ELR (cell line): ENCODE data around the gene CFL1.
A peak's percentile ranks its signal among the peaks of the same experiment; 100 is the strongest.
"Not testable (repeated sequence)": the region's sequence is repeated elsewhere in the genome, so short reads cannot be mapped to it uniquely, and the experiment has no call there.

Experiments used
- DNase-seq: peaks from one replicate; pipeline ENCODE4 v3.0.0-alpha.2; 2015; ENCODE audit warnings: low read depth

The CFL1 gene

GRCh38 chr11:65857853-65858680 lies at the start of gene CFL1:
TSS of gene CFL1 (minus strand) at chr11:65858180. CDS start at chr11:65858099, 81 bp downstream.
- DNase-seq, result peak; percentile 98

- DNase-seq, result peak; percentile 55
Observed at GRCh38 chr11:65906602-65907001, 48.6 kb upstream of the CFL1 start.

DNA sequence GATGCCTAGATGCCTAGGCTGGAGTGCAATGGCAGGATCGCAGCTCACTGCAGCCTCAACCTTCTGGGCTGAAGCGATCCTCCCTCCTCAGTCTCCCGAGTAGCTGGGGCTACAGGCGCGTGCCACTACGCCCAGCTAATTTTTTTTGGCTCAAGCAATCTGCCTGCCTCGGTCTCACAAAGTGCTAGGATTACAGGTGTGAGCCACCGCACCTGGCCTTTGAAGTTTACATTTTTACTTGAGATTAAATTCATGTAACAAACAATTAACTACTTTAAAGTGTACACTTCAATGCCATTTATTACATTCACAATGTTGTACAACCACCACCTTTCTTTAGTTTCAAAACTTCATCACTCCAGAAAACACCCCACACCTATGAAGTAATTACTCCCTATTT lies 45.7 kb upstream of the CFL1 start:
- DNase-seq, result no peak

DNA sequence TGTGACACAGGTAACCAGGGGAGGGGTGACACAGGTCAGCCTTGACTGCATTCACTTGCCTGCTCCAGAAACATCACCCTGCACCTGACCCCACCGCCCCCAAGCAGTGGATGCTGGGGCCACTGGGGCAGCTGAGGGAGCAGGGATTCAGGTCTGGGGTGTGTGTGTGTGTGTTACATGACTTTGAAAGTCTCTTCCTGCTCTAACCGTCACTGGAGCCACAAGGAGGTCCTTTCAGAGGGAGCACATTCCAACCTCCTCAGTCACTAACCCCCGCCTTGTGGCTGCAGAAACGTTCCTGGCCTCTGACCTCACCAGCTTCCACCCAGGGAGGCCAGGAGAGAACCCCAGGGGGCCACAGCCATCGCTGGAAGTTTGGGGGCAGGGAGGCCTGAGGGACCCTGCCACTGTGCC lies 45.1 kb upstream of the CFL1 start:
- peak; percentile 99 for DNase-seq

DNA sequence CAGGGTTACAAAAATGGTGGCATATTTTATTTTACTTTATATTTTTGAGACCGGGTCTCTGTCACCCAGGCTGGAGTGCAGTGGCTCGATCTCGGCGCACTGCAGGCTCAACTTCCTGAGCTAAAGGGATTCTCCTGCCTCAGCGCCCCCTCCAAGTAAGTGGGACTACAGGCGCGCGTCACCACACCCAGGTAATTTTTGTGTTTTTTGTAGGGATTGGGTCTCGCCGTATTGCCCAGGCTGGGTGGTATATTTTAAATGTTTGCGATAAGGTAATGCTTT lies 42.9 kb upstream of the CFL1 start:
- no peak for DNase-seq

GRCh38 chr11:65900125-65900898 lies 42.3 kb upstream of the CFL1 start, which contains the start of gene FOSL1:
TSS of gene FOSL1 (minus strand) at chr11:65900388. CDS start at chr11:65900339, 49 bp downstream.
- peak; percentile 98 for DNase-seq

DNA sequence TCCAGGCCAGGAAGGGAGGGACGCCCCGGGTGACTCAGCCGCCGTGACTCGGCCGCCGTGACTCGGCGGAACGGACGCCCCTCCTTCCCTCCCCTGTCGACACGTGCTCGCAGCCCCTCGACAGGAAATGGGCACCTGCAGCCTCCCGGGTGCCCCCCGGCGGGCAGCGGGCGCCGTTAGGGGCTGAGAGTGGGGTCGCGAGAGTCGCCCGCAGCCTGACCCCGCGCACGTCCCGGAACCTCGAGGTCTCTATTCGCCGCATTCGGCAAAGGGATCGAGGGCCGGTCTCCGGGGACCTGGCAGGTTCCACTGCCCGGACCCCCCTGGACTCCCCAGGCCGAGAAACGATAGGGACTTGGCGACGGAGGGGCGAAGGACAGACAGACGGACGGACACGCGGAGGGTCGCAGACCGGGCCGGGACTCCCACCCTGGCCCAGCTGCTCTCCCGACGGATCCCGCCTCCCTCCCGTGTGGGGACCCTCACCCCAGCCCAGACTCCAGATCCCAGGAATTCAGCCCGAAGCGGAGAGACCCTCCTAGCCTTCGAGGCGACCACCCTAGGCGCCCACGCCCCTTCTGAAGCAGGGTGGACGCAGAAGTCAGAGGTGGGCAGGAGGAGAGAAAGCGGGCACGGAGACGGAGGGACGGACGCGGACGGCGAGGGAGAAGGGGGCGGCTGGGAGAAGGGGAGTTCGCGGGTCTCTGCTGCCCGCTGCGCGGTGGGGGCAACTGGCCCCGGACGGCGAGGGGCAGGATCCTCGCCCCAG lies 41.6 kb upstream of the CFL1 start:
- peak; percentile 91 for DNase-seq

DNA sequence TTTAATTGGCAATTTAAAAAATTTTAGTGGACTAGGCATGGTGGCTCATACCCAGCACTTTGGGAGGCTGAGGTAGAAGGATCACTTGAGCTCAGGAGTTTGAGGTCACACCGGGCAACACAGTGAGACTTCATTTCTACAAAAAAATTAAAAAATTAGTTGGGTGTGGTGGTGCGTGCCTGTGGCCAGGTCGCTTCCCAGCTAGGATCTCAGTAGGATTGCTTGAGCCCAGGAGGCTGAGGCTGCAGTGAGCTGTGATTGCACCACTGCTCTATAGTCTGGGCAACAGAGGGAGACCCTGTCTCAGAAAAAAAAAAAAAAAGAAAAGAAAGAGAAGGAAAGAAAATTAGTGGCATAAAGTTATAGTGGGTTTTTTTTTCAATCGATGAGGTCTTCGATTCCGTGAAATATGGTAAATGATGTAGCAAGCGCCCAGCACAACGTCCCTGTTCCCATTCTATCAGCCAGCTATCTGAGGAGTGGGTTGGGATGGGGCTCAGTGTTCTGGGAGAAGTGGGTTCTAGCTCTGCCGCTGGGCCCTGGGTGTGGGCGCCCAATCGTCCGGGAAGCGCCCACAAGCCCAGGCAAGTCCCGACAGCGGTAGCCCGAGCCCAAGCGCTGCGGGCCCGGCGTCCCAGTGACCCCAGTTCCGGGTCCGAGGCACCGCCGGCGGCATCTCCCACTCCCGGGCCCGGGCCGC lies 40.8 kb upstream of the CFL1 start:
- DNase-seq, result no peak

DNA sequence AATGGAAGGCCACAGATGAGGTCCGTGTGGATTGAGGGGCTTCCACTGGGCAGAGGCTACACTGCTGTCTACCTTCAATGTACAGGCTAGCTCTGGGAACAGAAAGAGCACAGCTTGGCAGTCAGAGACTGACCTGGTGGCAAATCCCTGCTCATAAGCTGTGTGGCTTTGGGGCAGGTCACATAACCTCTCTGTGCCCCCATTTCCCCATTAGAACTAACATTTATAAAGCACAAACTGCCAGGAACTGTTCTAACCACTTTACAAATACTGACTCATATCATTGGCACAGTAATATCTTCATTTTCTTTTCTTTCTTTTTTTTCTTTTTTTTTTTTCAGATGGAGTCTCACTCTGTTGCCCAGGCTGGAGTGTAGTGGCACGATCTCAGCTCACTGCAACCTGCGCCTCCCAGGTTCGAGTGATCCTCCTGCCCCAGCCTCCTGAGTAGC lies 39.1 kb upstream of the CFL1 start:
- peak; percentile 39 for DNase-seq

DNA sequence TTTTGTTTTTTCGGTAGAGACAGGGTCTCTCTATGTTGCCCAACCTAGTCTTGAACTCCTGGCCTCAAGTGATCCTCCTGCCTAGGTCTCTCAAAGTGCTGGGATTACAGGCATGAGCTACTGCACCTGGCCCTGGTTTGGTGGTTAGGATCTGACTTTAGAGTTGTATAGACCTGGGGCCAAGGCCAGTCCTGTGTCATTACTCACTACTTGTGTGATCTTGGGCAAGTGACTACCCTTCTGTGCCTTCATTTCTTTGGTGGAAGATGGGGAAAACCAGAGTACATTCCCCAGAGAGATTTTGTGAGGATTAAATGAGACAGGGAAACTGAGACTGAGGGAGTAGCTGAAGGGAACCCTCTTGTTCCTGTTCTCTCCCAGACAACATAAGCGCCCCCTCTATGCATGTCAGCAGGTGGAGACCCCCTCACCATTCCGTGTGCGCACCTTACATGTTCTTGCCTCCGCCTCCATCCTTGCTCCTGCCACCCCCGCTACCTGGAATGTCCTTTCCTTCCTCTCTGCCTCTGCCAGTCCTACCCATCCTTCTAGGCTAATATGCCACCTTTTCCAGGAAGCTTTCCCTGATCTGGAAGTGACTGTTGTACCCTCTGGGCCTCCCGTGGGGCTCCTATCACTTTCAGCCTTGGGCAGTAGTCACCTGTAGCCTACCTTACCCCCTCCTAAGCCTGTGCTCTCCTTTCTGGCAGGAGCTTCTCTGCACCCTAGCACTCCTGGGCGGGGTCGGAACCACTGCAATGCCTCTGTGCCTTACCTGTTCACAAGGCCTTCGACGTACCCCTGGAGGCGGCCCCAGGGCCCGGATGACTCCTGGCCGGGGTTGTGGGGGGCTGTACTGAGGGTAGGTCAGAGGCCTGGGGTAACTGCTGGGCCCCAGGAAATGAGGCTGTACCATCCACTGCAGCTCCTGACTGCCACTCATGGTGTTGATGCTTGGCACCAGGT lies 38.3 kb upstream of the CFL1 start:
- DNase-seq, result peak; percentile 66

GRCh38 chr11:65895482-65895981 lies 37.6 kb upstream of the CFL1 start:
- peak; percentile 64 for DNase-seq

GRCh38 chr11:65894034-65894591 lies 36.1 kb upstream of the CFL1 start:
- peak; percentile 62 for DNase-seq

DNA sequence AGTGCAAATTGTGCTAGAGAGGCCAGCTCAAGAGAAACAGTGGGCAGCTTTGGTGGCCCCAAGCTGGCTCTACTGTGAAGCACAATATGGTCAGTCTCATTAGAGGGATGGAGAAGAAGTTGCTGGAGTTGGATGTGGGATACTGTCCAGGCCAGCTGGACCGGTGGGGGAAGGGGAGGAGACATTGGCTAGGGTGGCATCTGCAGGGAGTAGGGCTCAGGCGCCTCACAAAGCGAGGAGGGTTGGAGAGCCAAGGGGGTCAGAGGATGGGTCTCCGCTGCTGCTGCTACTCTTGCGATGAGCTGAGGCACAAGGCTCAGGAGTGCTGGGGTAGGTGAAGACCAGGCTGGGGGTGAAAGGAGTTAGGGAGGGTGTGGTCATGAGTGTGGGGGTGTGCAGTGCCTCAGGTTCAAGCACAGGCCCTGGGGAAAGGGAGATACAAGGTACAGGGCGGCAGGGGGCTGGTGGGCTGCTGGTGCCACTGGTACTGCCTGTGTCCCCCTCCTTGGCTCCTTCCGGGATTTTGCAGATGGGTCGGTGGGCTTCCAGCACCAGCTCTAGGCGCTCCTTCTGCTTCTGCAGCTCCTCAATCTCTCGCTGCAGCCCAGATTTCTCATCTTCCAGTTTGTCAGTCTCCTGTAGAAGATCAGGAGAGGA lies 34.8 kb upstream of the CFL1 start:
- peak; percentile 51 for DNase-seq

- not testable (repeated sequence) for DNase-seq
Observed at GRCh38 chr11:65892137-65892540, 34.2 kb upstream of the CFL1 start.

- peak; percentile 88 for DNase-seq
Observed at GRCh38 chr11:65891219-65892136, 33.5 kb upstream of the CFL1 start.

DNA sequence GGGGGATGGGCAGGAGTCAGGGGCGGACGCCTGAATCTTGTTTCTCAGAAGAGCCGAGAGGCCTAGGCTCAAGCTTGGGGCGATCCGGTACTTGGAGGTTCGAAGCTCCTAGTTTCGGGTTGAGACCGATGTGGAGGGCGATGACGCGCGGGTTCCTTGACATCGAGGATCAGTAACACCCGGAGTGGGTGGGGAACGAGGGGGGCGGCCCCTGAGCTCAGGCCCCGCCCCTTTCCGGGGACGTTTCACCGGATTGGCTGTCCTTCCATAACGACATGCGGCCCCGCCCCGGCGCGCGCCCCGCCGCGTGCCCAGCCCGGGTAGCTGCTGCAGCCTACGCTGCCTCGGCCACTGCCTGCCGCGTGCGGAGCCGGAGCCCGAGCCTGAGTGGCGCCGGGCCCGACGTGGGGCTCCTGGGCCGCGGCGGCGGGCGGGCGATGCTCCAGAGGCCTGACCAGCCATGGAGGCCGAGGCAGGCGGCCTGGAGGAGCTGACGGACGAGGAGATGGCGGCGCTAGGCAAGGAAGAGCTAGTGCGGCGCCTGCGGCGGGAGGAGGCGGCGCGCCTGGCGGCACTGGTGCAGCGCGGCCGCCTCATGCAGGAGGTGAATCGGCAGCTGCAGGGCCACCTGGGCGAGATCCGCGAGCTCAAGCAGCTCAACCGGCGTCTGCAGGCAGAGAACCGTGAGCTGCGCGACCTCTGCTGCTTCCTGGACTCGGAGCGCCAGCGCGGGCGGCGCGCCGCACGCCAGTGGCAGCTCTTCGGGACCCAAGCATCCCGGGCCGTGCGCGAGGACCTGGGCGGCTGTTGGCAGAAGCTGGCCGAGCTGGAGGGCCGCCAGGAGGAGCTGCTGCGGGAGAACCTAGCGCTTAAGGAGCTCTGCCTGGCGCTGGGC lies 32.6 kb upstream of the CFL1 start, which contains the start of gene CCDC85B:
TSS of gene CCDC85B (plus strand) at position 350 of the 895 bp plus-strand sequence. CDS start at position 461, 111 bp downstream.
- peak; percentile 95 for DNase-seq

- DNase-seq, result peak; percentile 97
Observed at GRCh38 chr11:65888163-65888814, 30.3 kb upstream of the CFL1 start, which contains the start of gene FIBP. TSS of gene FIBP (minus strand) at chr11:65888471. CDS start at chr11:65888418, 53 bp downstream.
